Fibroblast of mammary gland (primary cell): ENCODE measurements around the gene CPZ.

ENCODE experiments used
- DNase-seq: peaks from one replicate; pipeline ENCODE4 v3.0.0-alpha.2; 2010; ENCODE audit warnings: low read depth
- H3K4me3 ChIP-seq: 2 replicates; pipeline ENCODE4 v1.5.1; 2011; ENCODE audit warnings: low read depth, mild to moderate bottlenecking, low read length, moderate library complexity; ENCODE audit not compliant: control insufficient read depth
- CTCF ChIP-seq: conservative IDR thresholded peaks from 2 replicates; pipeline ENCODE4 v1.5.1; 2011; ENCODE audit warnings: low read depth, low read length, inconsistent platforms; ENCODE audit not compliant: control insufficient read depth, insufficient read depth

Gene CPZ

GRCh38 chr4:8592366-8593263 lies at the start of gene CPZ:
Gene CPZ, plus strand, starts transcription at chr4:8592765. Its CDS starts 69 bp downstream, at chr4:8592834.
- DNase-seq: peak; percentile 20
- H3K4me3 ChIP-seq: no peak within 1 kb of the TSS
- TF ChIP-seq CTCF: no peak

GRCh38 chr4:8542776-8543525 lies 49.6 kb upstream of the CPZ start:
- DNase-seq: no peak
- no peak overlapping the region for H3K4me3 ChIP-seq
- no peak for TF ChIP-seq CTCF

- H3K4me3 ChIP-seq: no peak overlapping the region
- no peak for DNase-seq
- TF ChIP-seq CTCF: no peak
Measured at GRCh38 chr4:8543623-8544022, 48.9 kb upstream of the CPZ start.

- no peak for TF ChIP-seq CTCF
- DNase-seq: no peak
- H3K4me3 ChIP-seq: no peak overlapping the region
Measured at GRCh38 chr4:8544282-8544681, 48.3 kb upstream of the CPZ start.

GRCh38 chr4:8544741-8545438 lies 47.7 kb upstream of the CPZ start:
- DNase-seq: peak; percentile 53
- TF ChIP-seq CTCF: no peak
- H3K4me3 ChIP-seq: no peak overlapping the region

- H3K4me3 ChIP-seq: no peak overlapping the region
- TF ChIP-seq CTCF: no peak
- DNase-seq: no peak
Measured at GRCh38 chr4:8545439-8545765, 47.2 kb upstream of the CPZ start.
